Upper lobe of right lung (tissue), 1 donor: ENCODE results near the gene DPH7. TPM values are rescaled to one million over a fixed set of nuclear protein-coding genes. Genes with fewer than 3 reads are reported as not detected.
A peak's percentile ranks its signal among the peaks of the same experiment; 100 is the strongest.
"Not testable (repeated sequence)": the region's sequence is repeated elsewhere in the genome, so short reads cannot be mapped to it uniquely, and the experiment has no call there.

Experiments
- ATAC-seq: fragments of 200-7000 bp; cut with Tn5 transposase; one replicate; pipeline ENCODE4 v1.9.1; 2020; ENCODE audit warnings: mild to moderate bottlenecking, moderate library complexity
- DNase-seq: peaks from one replicate; pipeline ENCODE4 v3.0.0-alpha.2; 2020
- H3K27ac ChIP-seq: fragments of 200-600 bp; one replicate; pipeline ENCODE4 v1.8.0; 2022
- H3K27me3 ChIP-seq: fragments of 200-600 bp; one replicate; pipeline ENCODE4 v1.8.0; 2022; ENCODE audit warnings: mild to moderate bottlenecking
- H3K36me3 ChIP-seq: fragments of 200-600 bp; one replicate; pipeline ENCODE4 v1.8.0; 2022
- H3K4me1 ChIP-seq: fragments of 200-600 bp; one replicate; pipeline ENCODE4 v1.8.0; 2022
- H3K4me3 ChIP-seq: fragments of 200-600 bp; one replicate; pipeline ENCODE4 v1.8.0; 2022; ENCODE audit warnings: mild to moderate bottlenecking
- H3K9me3 ChIP-seq: fragments of 200-600 bp; one replicate; pipeline ENCODE4 v1.8.0; 2022
- CTCF ChIP-seq: fragments of 200-600 bp; IDR thresholded peaks from one replicate; pipeline ENCODE4 v1.8.0; 2022; ENCODE audit warnings: antibody characterized with exemption
- intact Hi-C: fragments of 100-400 bp; cut with DNase I; formaldehyde crosslinking; loops from one replicate; pipeline ENCODE4 v1.11.0; 2022
- total RNA-seq: library from RNA; stranded (reverse); fragmentation: NEBNext Ultra II Directional; extraction: Animal tissue kit (Norgen Biotek cat#: 25700); gene quantifications from one replicate; pipeline ENCODE4 v1.2.1, GENCODE V29; 2021
- donor health status: DM: no; HTN: yes; CAD: no; lungs with severe emphysema.

Gene DPH7
- total RNA-seq, 1 donor from 2014 or later: 30.2 TPM

- H3K9me3 ChIP-seq: no peaks in the 10 kb centered on the region
- no peak overlapping the region for H3K4me3 ChIP-seq
- no peak for ATAC-seq
- intact Hi-C loops: no loop called here
- H3K27me3 ChIP-seq: no peaks in the 10 kb centered on the region
- no peaks in the 10 kb centered on the region for H3K4me1 ChIP-seq
- peaks cover 59% of the 10 kb centered on the region for H3K36me3 ChIP-seq
- H3K27ac ChIP-seq: no peak overlapping the region
- no peak for TF ChIP-seq CTCF
- no peak for DNase-seq
These were observed 20.6 kb downstream of the DPH7 start for GRCh38 chr9:137558127-137558526.

GRCh38 chr9:137556069-137556838, 22.5 kb downstream of the DPH7 start:
- peaks cover 44% of the 10 kb centered on the region for H3K36me3 ChIP-seq
- DNase-seq: no peak
- intact Hi-C loops: no loop called here

GRCh38 chr9:137555179-137555578, 23.5 kb downstream of the DPH7 start:
- DNase-seq (no peak), ATAC-seq (no peak)
- Histone ChIP-seq H3K36me3 (peaks cover 43% of the 10 kb centered on the region), H3K4me1 (peaks cover 8% of the 10 kb centered on the region), H3K27me3 (no peaks in the 10 kb centered on the region), H3K4me3 (no peak overlapping the region), H3K9me3 (no peaks in the 10 kb centered on the region), H3K27ac (no peak overlapping the region)
- intact Hi-C loops: no loop called here
- TF ChIP-seq CTCF: no peak

More at GRCh38 chr9:137556069-137556838, 22.5 kb downstream of the DPH7 start:
- Histone ChIP-seq H3K27ac (no peak overlapping the region), H3K4me1 (peaks cover 7% of the 10 kb centered on the region), H3K27me3 (no peaks in the 10 kb centered on the region), H3K4me3 (no peak overlapping the region), H3K9me3 (no peaks in the 10 kb centered on the region)
- TF ChIP-seq CTCF: no peak
- no peak for ATAC-seq

GRCh38 chr9:137554349-137554748, 24.4 kb downstream of the DPH7 start:
- intact Hi-C loops: no loop called here
- no peak for TF ChIP-seq CTCF

GRCh38 chr9:137553654-137554053, 25.1 kb downstream of the DPH7 start:
- H3K27ac ChIP-seq, H3K27me3 ChIP-seq, H3K9me3 ChIP-seq, DNase-seq, ATAC-seq, H3K4me3 ChIP-seq, intact Hi-C loops: not testable (repeated sequence)
- peaks cover 37% of the 10 kb centered on the region for H3K36me3 ChIP-seq
- peaks cover 14% of the 10 kb centered on the region for H3K4me1 ChIP-seq

More at GRCh38 chr9:137554349-137554748, 24.4 kb downstream of the DPH7 start:
- no peak for ATAC-seq
- Histone ChIP-seq H3K36me3 (peaks cover 37% of the 10 kb centered on the region), H3K4me1 (peaks cover 14% of the 10 kb centered on the region), H3K9me3 (no peaks in the 10 kb centered on the region), H3K4me3 (no peak overlapping the region), H3K27ac (no peak overlapping the region), H3K27me3 (no peaks in the 10 kb centered on the region)
- no peak for DNase-seq

- TF ChIP-seq CTCF: no peak
- intact Hi-C loops: no loop called here
- Histone ChIP-seq H3K4me1 (peaks cover 14% of the 10 kb centered on the region), H3K36me3 (peaks cover 25% of the 10 kb centered on the region), H3K9me3 (no peaks in the 10 kb centered on the region), H3K27me3 (no peaks in the 10 kb centered on the region), H3K4me3 (peak overlapping the region; percentile 79), H3K27ac (peak overlapping the region; percentile 81)
- ATAC-seq (peak; percentile 40), DNase-seq (no peak)
These were observed 26.5 kb downstream of the DPH7 start for GRCh38 chr9:137552022-137552768.
